GM21737 (cell line): ENCODE measurements around the gene MINDY1.

ENCODE experiments used
- ATAC-seq: cut with Tn5 transposase; IDR thresholded peaks from one replicate; pipeline ENCODE4 v1.9.1; 2021; ENCODE audit warnings: mild to moderate bottlenecking, moderate library complexity; ENCODE audit not compliant: unreplicated experiment

The MINDY1 gene

GRCh38 chr1:150968491-150968890, 38.2 kb downstream of the MINDY1 start:
- no peak for ATAC-seq

- no peak for ATAC-seq
Observed at GRCh38 chr1:150967936-150968335, 38.8 kb downstream of the MINDY1 start.

- no peak for ATAC-seq
Observed at GRCh38 chr1:150966011-150966410, 40.7 kb downstream of the MINDY1 start.

- no peak for ATAC-seq
Observed at GRCh38 chr1:150965605-150966004, 41.1 kb downstream of the MINDY1 start.

DNA sequence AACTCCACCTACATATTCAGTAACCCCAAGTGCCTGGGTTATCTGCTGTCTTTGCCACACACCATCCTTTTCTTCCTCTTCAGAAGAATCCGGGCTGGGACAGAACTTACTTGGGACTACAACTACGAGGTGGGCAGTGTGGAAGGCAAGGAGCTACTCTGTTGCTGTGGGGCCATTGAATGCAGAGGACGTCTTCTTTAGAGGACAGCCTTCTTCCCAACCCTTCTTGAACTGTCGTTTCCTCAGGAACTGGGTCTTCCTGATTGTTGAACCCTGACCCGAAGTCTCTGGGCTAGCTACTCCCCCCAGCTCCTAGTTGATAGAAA, 42.6 kb downstream of the MINDY1 start:
- no peak for ATAC-seq

DNA sequence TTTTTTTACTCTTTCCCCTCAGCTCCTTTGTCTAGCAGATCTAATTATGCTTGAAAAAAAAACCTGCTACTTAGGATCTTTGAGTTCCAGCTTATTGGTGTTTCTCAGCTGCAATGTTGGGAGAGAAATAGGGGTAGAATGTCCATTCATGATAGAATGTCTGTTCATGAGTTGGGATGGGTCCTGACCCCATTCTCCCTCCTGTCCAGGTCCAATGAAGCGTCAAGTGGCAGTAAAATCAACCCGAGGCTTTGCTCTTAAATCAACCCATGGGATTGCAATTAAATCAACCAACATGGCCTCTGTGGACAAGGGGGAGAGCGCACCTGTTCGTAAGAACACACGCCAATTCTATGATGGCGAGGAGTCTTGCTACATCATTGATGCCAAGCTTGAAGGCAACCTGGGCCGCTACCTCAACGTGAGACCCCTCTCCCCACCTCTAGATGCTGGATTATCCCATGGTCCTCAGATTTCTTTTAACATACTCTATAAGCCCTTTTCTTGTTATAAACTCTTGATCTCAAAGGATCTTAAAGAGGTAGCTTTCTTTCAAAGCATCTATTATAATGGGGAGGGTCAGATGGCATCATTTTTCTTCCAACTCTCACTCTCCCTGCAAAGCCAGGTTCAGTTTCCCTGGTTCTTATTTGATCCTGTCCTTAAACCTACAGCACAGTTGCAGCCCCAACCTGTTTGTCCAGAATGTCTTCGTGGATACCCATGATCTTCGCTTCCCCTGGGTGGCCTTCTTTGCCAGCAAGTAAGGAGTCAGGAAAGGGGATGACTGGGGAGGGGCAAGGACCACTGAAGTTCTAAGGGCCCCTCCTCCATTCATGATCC, 43.2 kb downstream of the MINDY1 start:
- ATAC-seq, result no peak

GRCh38 chr1:150961756-150962155, 44.9 kb downstream of the MINDY1 start:
- ATAC-seq, result no peak

GRCh38 chr1:150960646-150961045, 46.1 kb downstream of the MINDY1 start:
- no peak for ATAC-seq

DNA sequence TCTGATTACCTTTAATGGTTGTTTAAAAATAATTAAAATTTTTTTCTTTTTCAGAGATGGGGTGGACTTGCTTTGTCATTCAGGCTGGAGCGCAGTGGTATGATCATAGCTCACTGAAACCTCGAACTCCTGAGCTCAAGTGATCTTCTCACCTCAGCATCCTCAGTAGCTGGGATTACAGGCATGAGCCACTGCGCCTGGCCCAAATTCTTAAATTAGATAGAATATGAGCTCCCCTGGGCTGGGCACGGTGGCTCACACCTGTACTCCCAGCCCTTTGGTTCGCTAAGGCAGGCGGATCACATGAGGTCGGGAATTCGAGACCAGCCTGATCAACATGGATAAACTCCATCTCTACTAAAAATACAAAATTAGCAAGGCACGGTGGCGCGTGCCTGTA, 49.0 kb downstream of the MINDY1 start:
- ATAC-seq, result no peak

GRCh38 chr1:150955280-150955679, 51.4 kb downstream of the MINDY1 start:
- no peak for ATAC-seq

GRCh38 chr1:150954708-150955107, 52.0 kb downstream of the MINDY1 start:
- ATAC-seq, result no peak
